Stomach (tissue), 4 donors: Measurements from ENCODE around the gene NDUFAB1.

Source experiments
- EP300 ChIP-seq: sonication (generic); formaldehyde crosslinking; IDR thresholded peaks from one replicate; pipeline ENCODE4 v1.6.1; 2017; ENCODE audit warnings: antibody characterized with exemption
- POLR2A ChIP-seq, 4 donors: fragments of 450-650 bp; IDR thresholded peaks; one replicate each; pipeline ENCODE4 v1.6.1; 2016; ENCODE audit warnings: antibody characterized with exemption in 4 of 4, control low read depth in 2 of 4, mild to moderate bottlenecking in 1 of 4, moderate library complexity in 1 of 4
- TF ChIP-seq, protein P1 (sequence below), 7 experiments: fragments of 450-650 bp in 4 of 7; fragments of 200-600 bp in 3 of 7; sonication (generic) in 3 of 7; IDR thresholded peaks; one replicate each; pipeline ENCODE4 v1.5.1; 2016 to 2019; ENCODE audit warnings: antibody characterized with exemption in 7 of 7, control low read depth in 2 of 7, mild to moderate bottlenecking in 1 of 7

DNA sequence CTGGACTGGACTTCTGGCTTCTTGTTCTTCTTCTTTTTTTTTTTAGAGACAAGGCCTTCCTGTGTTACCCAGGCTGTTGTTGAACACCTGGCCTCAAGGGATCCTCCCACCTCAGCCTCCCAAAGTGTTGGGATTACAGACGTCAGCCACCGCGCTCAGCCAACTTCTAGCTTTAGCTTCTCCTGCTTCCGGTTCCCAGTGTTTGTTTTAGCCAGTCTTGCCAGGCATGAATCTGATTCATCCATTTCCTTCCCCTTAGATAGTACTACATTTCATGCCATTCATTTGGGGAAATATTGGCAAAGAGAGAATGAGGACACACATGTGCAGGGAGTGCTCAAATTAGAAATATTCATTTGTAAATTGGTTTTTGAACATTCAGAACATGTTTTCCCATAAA lies 12.1 kb upstream of the NDUFAB1 start:
- TF ChIP-seq EP300 (no peak), POLR2A (IDR thresholded peaks at IDR 0.05) (no peak)
- TF ChIP-seq, protein P1, sequence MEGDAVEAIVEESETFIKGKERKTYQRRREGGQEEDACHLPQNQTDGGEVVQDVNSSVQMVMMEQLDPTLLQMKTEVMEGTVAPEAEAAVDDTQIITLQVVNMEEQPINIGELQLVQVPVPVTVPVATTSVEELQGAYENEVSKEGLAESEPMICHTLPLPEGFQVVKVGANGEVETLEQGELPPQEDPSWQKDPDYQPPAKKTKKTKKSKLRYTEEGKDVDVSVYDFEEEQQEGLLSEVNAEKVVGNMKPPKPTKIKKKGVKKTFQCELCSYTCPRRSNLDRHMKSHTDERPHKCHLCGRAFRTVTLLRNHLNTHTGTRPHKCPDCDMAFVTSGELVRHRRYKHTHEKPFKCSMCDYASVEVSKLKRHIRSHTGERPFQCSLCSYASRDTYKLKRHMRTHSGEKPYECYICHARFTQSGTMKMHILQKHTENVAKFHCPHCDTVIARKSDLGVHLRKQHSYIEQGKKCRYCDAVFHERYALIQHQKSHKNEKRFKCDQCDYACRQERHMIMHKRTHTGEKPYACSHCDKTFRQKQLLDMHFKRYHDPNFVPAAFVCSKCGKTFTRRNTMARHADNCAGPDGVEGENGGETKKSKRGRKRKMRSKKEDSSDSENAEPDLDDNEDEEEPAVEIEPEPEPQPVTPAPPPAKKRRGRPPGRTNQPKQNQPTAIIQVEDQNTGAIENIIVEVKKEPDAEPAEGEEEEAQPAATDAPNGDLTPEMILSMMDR (IDR thresholded peaks at IDR 0.05): no peak
